Upper lobe of right lung (tissue), 1 donor: ENCODE results near the gene ZBED1. TPM values are rescaled to one million over a fixed set of nuclear protein-coding genes. Genes with fewer than 3 reads are reported as not detected.
"Not testable (repeated sequence)": the region's sequence is repeated elsewhere in the genome, so short reads cannot be mapped to it uniquely, and the experiment has no call there.

ENCODE experiments used
- ATAC-seq: fragments of 200-7000 bp; cut with Tn5 transposase; one replicate; pipeline ENCODE4 v1.9.1; 2020; ENCODE audit warnings: mild to moderate bottlenecking, moderate library complexity
- DNase-seq: peaks from one replicate; pipeline ENCODE4 v3.0.0-alpha.2; 2020
- H3K27ac ChIP-seq: fragments of 200-600 bp; one replicate; pipeline ENCODE4 v1.8.0; 2022
- H3K27me3 ChIP-seq: fragments of 200-600 bp; one replicate; pipeline ENCODE4 v1.8.0; 2022; ENCODE audit warnings: mild to moderate bottlenecking
- H3K36me3 ChIP-seq: fragments of 200-600 bp; one replicate; pipeline ENCODE4 v1.8.0; 2022
- H3K4me1 ChIP-seq: fragments of 200-600 bp; one replicate; pipeline ENCODE4 v1.8.0; 2022
- H3K4me3 ChIP-seq: fragments of 200-600 bp; one replicate; pipeline ENCODE4 v1.8.0; 2022; ENCODE audit warnings: mild to moderate bottlenecking
- H3K9me3 ChIP-seq: fragments of 200-600 bp; one replicate; pipeline ENCODE4 v1.8.0; 2022
- CTCF ChIP-seq: fragments of 200-600 bp; IDR thresholded peaks from one replicate; pipeline ENCODE4 v1.8.0; 2022; ENCODE audit warnings: antibody characterized with exemption
- intact Hi-C: fragments of 100-400 bp; cut with DNase I; formaldehyde crosslinking; loops from one replicate; pipeline ENCODE4 v1.11.0; 2022
- total RNA-seq: library from RNA; stranded (reverse); fragmentation: NEBNext Ultra II Directional; extraction: Animal tissue kit (Norgen Biotek cat#: 25700); gene quantifications from one replicate; pipeline ENCODE4 v1.2.1, GENCODE V29; 2021
- donor health status: DM: no; HTN: yes; CAD: no; lungs with severe emphysema.

Gene ZBED1
- total RNA-seq, 1 donor from 2014 or later = 40.0 TPM

- H3K27me3 ChIP-seq = no peaks in the 10 kb centered on the region
- H3K4me1 ChIP-seq = no peaks in the 10 kb centered on the region
- no peak overlapping the region for H3K4me3 ChIP-seq
- ATAC-seq (no peak), DNase-seq (no peak)
- no peaks in the 10 kb centered on the region for H3K9me3 ChIP-seq
- TF ChIP-seq CTCF = no peak
- no peaks in the 10 kb centered on the region for H3K36me3 ChIP-seq
- intact Hi-C loops = no loop called here
- no peak overlapping the region for H3K27ac ChIP-seq
Observed at GRCh38 chrX:2538031-2538757, 37.4 kb upstream of the ZBED1 start.

- intact Hi-C loops = no loop called here
- no peaks in the 10 kb centered on the region for H3K9me3 ChIP-seq
- H3K4me1 ChIP-seq = no peaks in the 10 kb centered on the region
- no peak for TF ChIP-seq CTCF
- no peak overlapping the region for H3K27ac ChIP-seq
- H3K27me3 ChIP-seq = no peaks in the 10 kb centered on the region
- DNase-seq (no peak), ATAC-seq (no peak)
- no peaks in the 10 kb centered on the region for H3K36me3 ChIP-seq
- H3K4me3 ChIP-seq = no peak overlapping the region
Observed at GRCh38 chrX:2536974-2537373, 36.2 kb upstream of the ZBED1 start.

GRCh38 chrX:2536141-2536540 lies 35.4 kb upstream of the ZBED1 start:
- ATAC-seq = no peak
- H3K36me3 ChIP-seq = no peaks in the 10 kb centered on the region

GRCh38 chrX:2534261-2535021 lies 33.7 kb upstream of the ZBED1 start:
- H3K27me3 ChIP-seq, H3K36me3 ChIP-seq, H3K9me3 ChIP-seq, H3K4me1 ChIP-seq, DNase-seq, ATAC-seq, intact Hi-C loops, H3K4me3 ChIP-seq, H3K27ac ChIP-seq: not testable (repeated sequence)

More at GRCh38 chrX:2536141-2536540, 35.4 kb upstream of the ZBED1 start:
- Histone ChIP-seq H3K9me3 (no peaks in the 10 kb centered on the region), H3K4me3 (no peak overlapping the region), H3K27ac (no peak overlapping the region), H3K27me3 (no peaks in the 10 kb centered on the region), H3K4me1 (no peaks in the 10 kb centered on the region)
- no peak for DNase-seq
- intact Hi-C loops = no loop called here
- no peak for TF ChIP-seq CTCF

GRCh38 chrX:2533424-2533823 lies 32.6 kb upstream of the ZBED1 start:
- DNase-seq (no peak), ATAC-seq (no peak)
- Histone ChIP-seq H3K4me1 (no peaks in the 10 kb centered on the region), H3K27me3 (no peaks in the 10 kb centered on the region), H3K4me3 (no peak overlapping the region), H3K36me3 (no peaks in the 10 kb centered on the region), H3K27ac (no peak overlapping the region), H3K9me3 (no peaks in the 10 kb centered on the region)
- intact Hi-C loops = no loop called here
- TF ChIP-seq CTCF = no peak

GRCh38 chrX:2526390-2526789 lies 25.6 kb upstream of the ZBED1 start:
- ATAC-seq = no peak
- no peaks in the 10 kb centered on the region for H3K36me3 ChIP-seq
- no peaks in the 10 kb centered on the region for H3K4me1 ChIP-seq
- H3K27ac ChIP-seq = no peak overlapping the region
- TF ChIP-seq CTCF = no peak
- no peak for DNase-seq
- no peak overlapping the region for H3K4me3 ChIP-seq
- no peaks in the 10 kb centered on the region for H3K27me3 ChIP-seq
- intact Hi-C loops = no loop called here
- no peaks in the 10 kb centered on the region for H3K9me3 ChIP-seq
